LNCAP (cell line): Measurements from ENCODE around the gene ASTN2.

Experiments used
- CTCF ChIP-seq: fragments of 450-650 bp; IDR thresholded peaks from 2 replicates; pipeline ENCODE4 v1.5.1; 2017; ENCODE audit warnings: mild to moderate bottlenecking

The ASTN2 gene

GRCh38 chr9:116953271-116953670 is 461.6 kb downstream of the ASTN2 start:
- no peak for TF ChIP-seq CTCF

- no peak for TF ChIP-seq CTCF
Measured at GRCh38 chr9:116952436-116952810, 462.4 kb downstream of the ASTN2 start.

GRCh38 chr9:116951588-116952435 is 463.0 kb downstream of the ASTN2 start:
- TF ChIP-seq CTCF: no peak

GRCh38 chr9:116945817-116946216 is 469.0 kb downstream of the ASTN2 start:
- TF ChIP-seq CTCF: no peak

- TF ChIP-seq CTCF: no peak
Measured at GRCh38 chr9:116944714-116945534, 469.9 kb downstream of the ASTN2 start.

- TF ChIP-seq CTCF: no peak
Measured at GRCh38 chr9:116943970-116944369, 470.9 kb downstream of the ASTN2 start.

- no peak for TF ChIP-seq CTCF
Measured at GRCh38 chr9:116942593-116943061, 472.2 kb downstream of the ASTN2 start.
